Lower leg skin (tissue), 3 donors: ENCODE data around the gene CBX2.

Experiments used
- POLR2A ChIP-seq, 2 donors: fragments of 450-650 bp; IDR thresholded peaks; one replicate each; pipeline ENCODE4 v1.6.1; 2016 to 2017; ENCODE audit warnings: antibody characterized with exemption in 2 of 2, mild to moderate bottlenecking in 1 of 2, moderate library complexity in 1 of 2
- TF ChIP-seq, protein P1 (sequence below), 3 donors: fragments of 450-650 bp; IDR thresholded peaks; one replicate each; pipeline ENCODE4 v1.5.1; 2016; ENCODE audit warnings: antibody characterized with exemption in 3 of 3, mild to moderate bottlenecking in 3 of 3, moderate library complexity in 2 of 3

GRCh38 chr17:79803997-79804855, 26.3 kb downstream of the CBX2 start:
- TF ChIP-seq, protein P1, sequence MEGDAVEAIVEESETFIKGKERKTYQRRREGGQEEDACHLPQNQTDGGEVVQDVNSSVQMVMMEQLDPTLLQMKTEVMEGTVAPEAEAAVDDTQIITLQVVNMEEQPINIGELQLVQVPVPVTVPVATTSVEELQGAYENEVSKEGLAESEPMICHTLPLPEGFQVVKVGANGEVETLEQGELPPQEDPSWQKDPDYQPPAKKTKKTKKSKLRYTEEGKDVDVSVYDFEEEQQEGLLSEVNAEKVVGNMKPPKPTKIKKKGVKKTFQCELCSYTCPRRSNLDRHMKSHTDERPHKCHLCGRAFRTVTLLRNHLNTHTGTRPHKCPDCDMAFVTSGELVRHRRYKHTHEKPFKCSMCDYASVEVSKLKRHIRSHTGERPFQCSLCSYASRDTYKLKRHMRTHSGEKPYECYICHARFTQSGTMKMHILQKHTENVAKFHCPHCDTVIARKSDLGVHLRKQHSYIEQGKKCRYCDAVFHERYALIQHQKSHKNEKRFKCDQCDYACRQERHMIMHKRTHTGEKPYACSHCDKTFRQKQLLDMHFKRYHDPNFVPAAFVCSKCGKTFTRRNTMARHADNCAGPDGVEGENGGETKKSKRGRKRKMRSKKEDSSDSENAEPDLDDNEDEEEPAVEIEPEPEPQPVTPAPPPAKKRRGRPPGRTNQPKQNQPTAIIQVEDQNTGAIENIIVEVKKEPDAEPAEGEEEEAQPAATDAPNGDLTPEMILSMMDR (IDR thresholded peaks at IDR 0.05) = no peak
- TF ChIP-seq POLR2A (IDR thresholded peaks at IDR 0.05) = no peak
